T-helper 2 cell treated with Interferon-gamma antibody and Interleukin-4, amounts not matched to agents 100 ng/mL and 5 ng/mL, for 36 hours (primary cell): ENCODE data around the gene PSTPIP2. TPM values are rescaled to one million over a fixed set of nuclear protein-coding genes. Genes with fewer than 3 reads are reported as not detected.
"Not testable (repeated sequence)": the region's sequence is repeated elsewhere in the genome, so short reads cannot be mapped to it uniquely, and the experiment has no call there.

Experiments used
- intact Hi-C: fragments of 100-400 bp; cut with micrococcal nuclease; formaldehyde crosslinking; loops from one replicate; pipeline ENCODE4 v1.15.1; 2023
- total RNA-seq: library from RNA; stranded (reverse); gene quantifications from 2 replicates; pipeline ENCODE4 v1.2.3, GENCODE V29; 2022

Gene PSTPIP2
- total RNA-seq, 1 donor from 2014 or later = 25.6 TPM

DNA sequence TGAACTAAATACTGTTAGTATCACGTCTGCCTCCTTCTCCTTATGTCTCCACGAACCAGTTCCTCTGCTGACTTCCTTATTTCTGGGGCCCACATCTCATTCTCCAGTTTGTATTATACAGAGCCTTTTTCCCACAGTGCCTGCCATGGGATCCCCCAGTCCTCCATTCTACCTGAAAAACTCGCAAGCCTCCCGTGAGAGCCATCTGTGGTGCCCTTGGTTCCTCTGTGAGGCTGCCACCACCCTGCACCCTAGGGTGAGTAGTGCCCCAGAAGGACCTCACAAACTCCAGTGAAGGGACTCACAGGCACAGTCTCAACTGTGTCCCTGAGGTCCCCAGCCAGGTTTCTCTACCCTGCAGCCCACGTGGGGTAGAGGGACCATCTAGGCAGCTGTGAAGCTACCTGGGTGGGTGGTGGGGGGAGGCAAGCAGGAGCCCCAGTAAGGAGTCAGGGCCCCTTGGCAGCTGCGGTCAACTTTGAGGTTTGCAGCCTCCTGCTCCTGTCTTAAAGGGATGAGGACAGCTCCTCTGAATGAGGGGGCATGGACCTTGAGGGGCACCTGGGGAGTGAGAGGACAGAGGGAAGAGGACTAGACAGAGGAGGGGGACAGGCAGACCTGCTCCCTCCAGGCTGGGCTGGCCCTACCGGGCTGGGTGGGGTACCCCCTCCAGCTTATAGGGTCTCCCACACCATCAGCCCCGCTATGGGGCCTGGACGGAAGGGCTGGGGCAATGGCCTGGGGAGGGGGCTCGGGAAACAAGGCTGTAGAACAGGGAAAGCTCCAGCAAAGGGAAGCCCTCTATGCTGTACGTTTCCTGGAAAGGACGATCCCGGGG lies 1.0 kb downstream of the PSTPIP2 start:
- intact Hi-C loops = loop anchor here (5.0 kb wide), 1 partner anchor 44 kb away; no protein-coding TSS in a partner anchor

DNA sequence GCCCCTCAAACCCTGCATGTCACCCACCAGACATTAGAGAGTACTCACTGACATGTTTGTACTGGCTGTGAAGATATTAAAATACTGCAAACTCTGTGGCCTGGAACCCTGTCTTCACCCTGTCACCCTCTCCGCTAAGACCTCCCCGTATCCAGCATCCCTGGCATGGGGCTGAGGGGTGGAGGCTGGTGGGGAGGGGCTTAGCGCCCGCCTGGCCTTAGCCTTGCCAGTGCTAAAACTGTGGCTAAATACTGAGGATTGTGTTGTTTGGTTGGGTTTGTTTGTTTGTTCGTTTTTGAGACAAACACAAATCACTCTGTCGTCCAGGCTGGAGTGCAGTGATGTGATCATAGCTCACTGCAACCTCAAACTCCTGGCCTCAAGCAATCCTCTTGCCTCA lies 1.8 kb downstream of the PSTPIP2 start:
- intact Hi-C loops = loop anchor here (5.0 kb wide), 1 partner anchor 43 kb away; no protein-coding TSS in a partner anchor

GRCh38 chr18:46069524-46069923 lies 2.5 kb downstream of the PSTPIP2 start:
- intact Hi-C loops = loop anchor here (2.0 kb wide), 1 partner anchor 15 kb away; no protein-coding TSS in a partner anchor

- intact Hi-C loops = loop anchor here (2.0 kb wide), 1 partner anchor 14 kb away; no protein-coding TSS in a partner anchor
These were observed 3.3 kb downstream of the PSTPIP2 start for GRCh38 chr18:46068763-46069162.

GRCh38 chr18:46067438-46068007 lies 4.5 kb downstream of the PSTPIP2 start:
- intact Hi-C loops = loop anchor here (2.0 kb wide), 1 partner anchor 13 kb away; no protein-coding TSS in a partner anchor

DNA sequence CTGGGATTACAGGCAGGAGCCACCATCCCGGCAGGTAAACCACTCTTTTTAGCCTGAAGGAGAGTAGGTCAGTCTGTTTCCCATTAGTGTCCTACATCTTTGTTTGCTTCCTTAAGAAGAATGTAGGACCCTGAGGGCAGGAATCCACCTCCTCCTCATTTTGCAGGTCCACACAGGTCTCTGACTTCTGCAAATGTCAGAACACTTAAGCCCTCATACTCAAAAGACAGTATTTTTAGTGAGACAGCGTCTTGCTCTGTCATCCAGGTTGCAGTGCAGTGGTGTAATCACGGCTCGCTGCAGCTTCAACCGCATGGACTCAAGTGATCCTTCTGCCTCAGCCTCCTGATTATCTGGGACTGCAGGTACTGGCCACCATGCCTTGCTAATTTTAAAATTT lies 9.3 kb downstream of the PSTPIP2 start:
- intact Hi-C loops = no loop called here

DNA sequence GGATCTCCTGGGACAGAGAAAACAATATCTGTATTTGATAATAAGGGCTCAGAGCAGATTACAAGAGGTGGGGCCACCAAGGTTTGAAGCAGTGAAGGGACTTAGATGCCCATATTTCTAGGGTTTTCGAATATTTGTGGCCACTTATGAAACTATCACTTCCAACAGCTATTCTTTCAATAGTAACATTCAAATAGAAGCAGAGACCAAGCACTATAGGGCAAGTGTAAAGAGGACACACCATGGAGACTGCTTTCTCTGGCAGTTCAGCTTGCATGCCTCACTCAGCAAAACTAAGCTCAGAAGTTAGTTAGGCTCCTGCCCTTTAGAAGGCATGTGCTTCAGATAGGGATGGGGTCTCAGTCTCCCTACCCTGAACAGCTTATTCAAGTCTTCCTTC lies 10.3 kb downstream of the PSTPIP2 start:
- intact Hi-C loops = no loop called here

DNA sequence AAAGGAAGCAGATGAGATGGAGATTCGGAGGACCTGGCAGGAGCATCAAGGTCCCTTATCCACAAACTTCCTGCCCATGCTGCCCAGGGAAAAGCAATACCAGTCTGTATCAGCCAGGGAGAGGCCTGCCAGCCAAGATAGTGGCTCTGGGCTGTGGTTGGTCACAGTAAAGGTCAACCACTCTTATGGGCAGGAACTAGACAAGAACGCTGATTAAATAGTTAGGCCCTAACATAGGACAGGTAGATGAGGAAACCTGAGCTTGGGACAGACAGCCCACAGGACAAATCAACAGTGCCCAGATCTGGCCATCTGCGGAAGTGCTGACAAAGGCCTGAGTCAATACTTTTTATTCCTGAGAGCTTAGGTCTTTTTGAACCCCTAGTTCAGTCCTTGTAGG lies 10.7 kb downstream of the PSTPIP2 start:
- intact Hi-C loops = no loop called here

GRCh38 chr18:46060359-46060841 lies 11.7 kb downstream of the PSTPIP2 start:
- intact Hi-C loops = no loop called here

GRCh38 chr18:46055838-46056230 lies 16.2 kb downstream of the PSTPIP2 start:
- intact Hi-C loops = loop anchor here (2.0 to 5.0 kb wide), 2 partner anchors 13 to 59 kb away; no protein-coding TSS in a partner anchor

- intact Hi-C loops = loop anchor here (2.0 to 5.0 kb wide), 2 partner anchors 14 to 58 kb away; no protein-coding TSS in a partner anchor
These were observed 16.9 kb downstream of the PSTPIP2 start for GRCh38 chr18:46054956-46055837.

DNA sequence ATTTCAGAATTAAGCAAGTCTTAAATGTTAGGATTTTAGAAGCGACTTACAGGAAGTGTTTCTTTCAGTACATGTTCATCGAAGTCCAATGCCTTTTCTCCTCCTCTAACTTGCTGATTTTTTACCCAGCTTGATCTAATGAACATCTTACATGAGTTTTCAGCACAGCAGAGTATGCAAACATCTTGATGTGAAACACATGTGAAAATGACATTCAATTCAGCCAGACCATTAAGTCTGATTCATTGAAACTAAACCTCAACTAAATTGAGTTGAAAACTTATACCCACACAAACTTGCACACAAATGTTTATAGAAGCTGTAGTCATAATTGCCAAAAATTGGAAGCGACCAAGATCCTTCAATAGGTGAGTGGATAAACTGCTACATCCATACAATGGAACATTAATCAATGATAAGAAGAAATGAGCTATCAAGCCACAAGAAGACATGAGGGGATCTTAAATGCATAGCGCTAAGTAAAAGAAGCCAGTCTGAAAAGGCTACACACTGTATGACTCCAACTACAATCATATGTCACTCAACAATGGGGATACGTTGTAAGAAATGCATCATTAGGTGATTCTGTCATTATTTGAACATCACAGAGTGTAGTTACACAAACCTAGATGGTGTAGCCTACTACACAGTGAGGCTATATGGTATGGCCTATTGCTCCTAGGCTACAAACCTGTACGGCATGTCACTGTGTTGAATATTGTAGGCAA lies 18.5 kb downstream of the PSTPIP2 start:
- intact Hi-C loops = loop anchor here (2.0 kb wide), 1 partner anchor 15 kb away; no protein-coding TSS in a partner anchor

- intact Hi-C loops = no loop called here
These were observed 20.2 kb downstream of the PSTPIP2 start for GRCh38 chr18:46051731-46052461.

DNA sequence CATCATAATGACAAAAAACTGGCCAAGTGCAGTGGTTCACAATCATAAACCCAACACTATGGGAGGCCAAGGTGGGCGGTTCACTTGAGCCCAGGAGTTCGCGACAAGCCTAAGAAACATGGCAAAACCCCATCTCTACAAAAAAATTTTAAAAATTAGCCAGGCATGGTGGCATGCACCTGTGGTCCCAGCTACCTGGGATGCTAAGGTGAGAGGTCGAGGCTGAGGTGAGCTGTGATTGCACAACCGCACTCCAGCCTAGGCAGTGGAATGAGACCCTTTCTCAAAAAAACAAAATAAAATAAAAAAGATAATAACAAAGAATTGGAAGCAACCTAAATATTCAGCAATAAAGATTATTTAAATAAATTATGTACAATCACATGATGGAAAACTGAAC lies 21.8 kb downstream of the PSTPIP2 start:
- intact Hi-C loops = no loop called here

GRCh38 chr18:46048641-46049040 lies 23.4 kb downstream of the PSTPIP2 start:
- intact Hi-C loops = no loop called here

- intact Hi-C loops = not testable (repeated sequence)
These were observed 24.7 kb downstream of the PSTPIP2 start for GRCh38 chr18:46047369-46047768.

GRCh38 chr18:46046688-46047087 lies 25.4 kb downstream of the PSTPIP2 start:
- intact Hi-C loops = no loop called here

GRCh38 chr18:46046126-46046525 lies 25.9 kb downstream of the PSTPIP2 start:
- intact Hi-C loops = no loop called here

DNA sequence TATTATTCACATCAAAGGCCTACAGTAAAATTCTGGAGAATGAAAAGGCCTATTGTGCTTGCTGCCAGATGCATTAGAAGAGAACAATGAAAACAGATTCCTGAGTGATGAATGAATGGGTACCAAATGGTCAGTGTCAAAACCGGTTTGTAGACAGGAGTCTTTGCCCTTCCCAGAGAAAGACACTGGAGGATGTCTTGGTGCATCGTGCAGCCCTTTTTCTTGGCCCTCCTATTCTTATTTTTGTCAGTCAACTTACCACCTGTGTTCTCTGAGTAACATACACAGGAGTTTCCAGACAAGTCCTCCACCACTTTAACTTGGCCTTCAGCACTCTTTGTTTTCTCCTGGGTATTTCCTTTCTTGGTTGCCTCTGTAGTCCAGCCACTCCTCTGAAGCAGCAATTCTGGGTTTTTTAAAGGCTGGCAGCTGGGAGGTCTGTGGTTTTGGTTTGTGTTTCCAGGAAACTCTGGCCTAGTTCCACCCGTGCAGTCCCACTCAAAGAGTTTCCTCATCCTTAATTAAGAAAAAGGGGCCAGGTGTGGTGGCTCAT lies 29.4 kb downstream of the PSTPIP2 start:
- intact Hi-C loops = loop anchor here (2.0 to 5.0 kb wide), 2 partner anchors 14 to 680 kb away; no protein-coding TSS in a partner anchor
